Stomach (tissue), 9 donors: ENCODE results near the gene BBIP1. TPM values are rescaled to one million over a fixed set of nuclear protein-coding genes. Genes with fewer than 3 reads are reported as not detected.

Source experiments
- DNase-seq, 2 donors: peaks; one replicate each; pipeline versions ENCODE4 v3.0.0 to v3.0.0-alpha.2; 2013 to 2019
- H3K27ac ChIP-seq, 5 donors: fragments of 200-600 bp in 4 of 5; sonication (generic) in 4 of 5; one replicate each; pipeline ENCODE4 v1.5.1; 2013 to 2019; ENCODE audit warnings: mild to moderate bottlenecking in 1 of 5, moderate library complexity in 1 of 5
- H3K27me3 ChIP-seq, 3 donors: fragments of 200-600 bp; sonication (generic); one replicate each; pipeline ENCODE4 v1.5.1; 2017 to 2019; ENCODE audit warnings: mixed run types in 1 of 3
- H3K36me3 ChIP-seq, 4 donors: fragments of 200-600 bp; sonication (generic); 1 replicate in 3 of 4; 2 replicates in 1 of 4; pipeline ENCODE4 v1.5.1; 2016 to 2019
- H3K4me1 ChIP-seq, 4 donors: fragments of 200-600 bp; sonication (generic); one replicate each; pipeline ENCODE4 v1.5.1; 2016 to 2019
- H3K4me3 ChIP-seq, 4 donors: fragments of 200-600 bp; sonication (generic) in 3 of 4; one replicate each; pipeline ENCODE4 v1.5.1; 2016 to 2019; ENCODE audit warnings: mild to moderate bottlenecking in 1 of 4
- H3K9me3 ChIP-seq, 4 donors: fragments of 200-600 bp; sonication (generic); one replicate each; pipeline ENCODE4 v1.5.1; 2016 to 2019
- CTCF ChIP-seq, 7 experiments: fragments of 450-650 bp in 4 of 7; fragments of 200-600 bp in 3 of 7; sonication (generic) in 3 of 7; IDR thresholded peaks; one replicate each; pipeline ENCODE4 v1.5.1; 2016 to 2019; ENCODE audit warnings: antibody characterized with exemption in 7 of 7, control low read depth in 2 of 7, mild to moderate bottlenecking in 1 of 7
- EP300 ChIP-seq: sonication (generic); formaldehyde crosslinking; IDR thresholded peaks from one replicate; pipeline ENCODE4 v1.6.1; 2017; ENCODE audit warnings: antibody characterized with exemption
- POLR2A ChIP-seq, 4 donors: fragments of 450-650 bp; IDR thresholded peaks; one replicate each; pipeline ENCODE4 v1.6.1; 2016; ENCODE audit warnings: antibody characterized with exemption in 4 of 4, control low read depth in 2 of 4, mild to moderate bottlenecking in 1 of 4, moderate library complexity in 1 of 4
- POLR2AphosphoS5 ChIP-seq, 3 donors: sonication (generic); formaldehyde crosslinking; IDR thresholded peaks; one replicate each; pipeline ENCODE4 v1.6.1; 2016; ENCODE audit warnings: antibody characterized with exemption in 3 of 3
- WGBS, 5 donors: extraction: QIAGEN DNeasy Blood & Tissue Kit in 3 of 5; methylation state at CpG; one replicate each; pipeline versions ENCODE4 v1.1.5 to v1.1.7; 2013 to 2018; 5-methylcytosine and 5-hydroxymethylcytosine counted together
- intact Hi-C: fragments of 100-400 bp; cut with DNase I; formaldehyde crosslinking; loops from one replicate; pipeline ENCODE4 v1.15.1; 2023; ENCODE audit warnings: low total_unique reads
- polyA plus RNA-seq, 3 donors: library from polyadenylated mRNA; stranded (reverse); fragments of 200-250 nt; gene quantifications; one replicate each; pipeline ENCODE4 v1.2.3, GENCODE V29; 2013
- total RNA-seq, 5 donors: library from RNA; depleted of rRNA; stranded (reverse); fragments of >200 nt; gene quantifications; one replicate each; pipeline versions ENCODE4 v1.1.0 to v1.2.3, GENCODE V29; 2014 to 2016
- donor health status: healthy with polysubstance abuse.
- donor health status: Bipolar disorder and iron deficiency.
- donor health status: healthy.

BBIP1 gene
- total and polyA plus RNA-seq, 8 donors = 0.58 to 125 (median 24.4) TPM

- H3K4me3 ChIP-seq = no peak overlapping the region
- H3K36me3 ChIP-seq = peaks cover 0 to 8% (median 5%) of the 10 kb centered on the region in 4 donors
- H3K9me3 ChIP-seq = no peaks in the 10 kb centered on the region
- no peak overlapping the region for H3K27ac ChIP-seq
- TF ChIP-seq POLR2AphosphoS5 (IDR thresholded peaks at IDR 0.05) (no peak), POLR2A (IDR thresholded peaks at IDR 0.05) (no peak), CTCF (IDR thresholded peaks at IDR 0.05) (no peak), EP300 (no peak)
- H3K27me3 ChIP-seq = no peaks in the 10 kb centered on the region
- intact Hi-C loops = no loop called here
- WGBS, 5 donors = 62 to 86% (median 76%) methylated on average over 4 of the region's 4 CpGs
- DNase-seq = no peak
- peaks cover 0 to 33% (median 13%) of the 10 kb centered on the region in 4 donors for H3K4me1 ChIP-seq
These were observed 28.1 kb upstream of the BBIP1 start for GRCh38 chr10:110947061-110947595.

GRCh38 chr10:110946496-110946895, 27.5 kb upstream of the BBIP1 start:
- DNase-seq = no peak
- no peak overlapping the region for H3K4me3 ChIP-seq
- intact Hi-C loops = no loop called here

GRCh38 chr10:110944792-110945396, 25.9 kb upstream of the BBIP1 start:
- Histone ChIP-seq H3K27me3 (no peaks in the 10 kb centered on the region), H3K27ac (no peak overlapping the region), H3K4me1 (peaks cover 0 to 33% (median 13%) of the 10 kb centered on the region in 4 donors), H3K36me3 (peaks cover 0 to 9% (median 7%) of the 10 kb centered on the region in 4 donors), H3K4me3 (no peak overlapping the region), H3K9me3 (no peaks in the 10 kb centered on the region)
- no peak for DNase-seq
- intact Hi-C loops = no loop called here
- 74 to 90% (median 83%) methylated on average over 5 of the region's 5 CpGs for WGBS, 5 donors
- TF ChIP-seq POLR2A (IDR thresholded peaks at IDR 0.05) (no peak), POLR2AphosphoS5 (IDR thresholded peaks at IDR 0.05) (no peak), EP300 (no peak), CTCF (IDR thresholded peaks at IDR 0.05) (no peak)

More at GRCh38 chr10:110946496-110946895, 27.5 kb upstream of the BBIP1 start:
- peaks cover 0 to 33% (median 13%) of the 10 kb centered on the region in 4 donors for H3K4me1 ChIP-seq
- no peaks in the 10 kb centered on the region for H3K27me3 ChIP-seq
- no peak for TF ChIP-seq CTCF (IDR thresholded peaks at IDR 0.05)
- H3K36me3 ChIP-seq = peaks cover 0 to 6% (median 5%) of the 10 kb centered on the region in 4 donors
- H3K27ac ChIP-seq = no peak overlapping the region
- no peaks in the 10 kb centered on the region for H3K9me3 ChIP-seq
- 91 to 100% (median 93%) methylated on average over 1 of the region's 1 CpG for WGBS, 5 donors

- no peak for DNase-seq
- Histone ChIP-seq H3K4me3 (no peak overlapping the region), H3K4me1 (peaks cover 0 to 18% (median 3%) of the 10 kb centered on the region in 4 donors), H3K27ac (no peak overlapping the region), H3K36me3 (peaks cover 0 to 9% (median 7%) of the 10 kb centered on the region in 4 donors), H3K9me3 (no peaks in the 10 kb centered on the region), H3K27me3 (no peaks in the 10 kb centered on the region)
- intact Hi-C loops = no loop called here
- no peak for TF ChIP-seq POLR2AphosphoS5 (IDR thresholded peaks at IDR 0.05)
- no peak for TF ChIP-seq POLR2A (IDR thresholded peaks at IDR 0.05)
- TF ChIP-seq EP300 = no peak
- no peak for TF ChIP-seq CTCF (IDR thresholded peaks at IDR 0.05)
- WGBS, 5 donors = 93 to 97% (median 94%) methylated on average over 4 of the region's 4 CpGs
These were observed 20.4 kb upstream of the BBIP1 start for GRCh38 chr10:110939419-110939818.
